Stomach (tissue), 9 donors: ENCODE measurements around the gene CUEDC1. TPM values are rescaled to one million over a fixed set of nuclear protein-coding genes. Genes with fewer than 3 reads are reported as not detected.
A peak's percentile ranks its signal among the peaks of the same experiment; 100 is the strongest.

ENCODE experiments used
- DNase-seq, 2 donors: peaks; one replicate each; pipeline versions ENCODE4 v3.0.0 to v3.0.0-alpha.2; 2013 to 2019
- H3K27ac ChIP-seq, 5 donors: fragments of 200-600 bp in 4 of 5; sonication (generic) in 4 of 5; one replicate each; pipeline ENCODE4 v1.5.1; 2013 to 2019; ENCODE audit warnings: mild to moderate bottlenecking in 1 of 5, moderate library complexity in 1 of 5
- H3K27me3 ChIP-seq, 3 donors: fragments of 200-600 bp; sonication (generic); one replicate each; pipeline ENCODE4 v1.5.1; 2017 to 2019; ENCODE audit warnings: mixed run types in 1 of 3
- H3K36me3 ChIP-seq, 4 donors: fragments of 200-600 bp; sonication (generic); 1 replicate in 3 of 4; 2 replicates in 1 of 4; pipeline ENCODE4 v1.5.1; 2016 to 2019
- H3K4me1 ChIP-seq, 4 donors: fragments of 200-600 bp; sonication (generic); one replicate each; pipeline ENCODE4 v1.5.1; 2016 to 2019
- H3K4me3 ChIP-seq, 4 donors: fragments of 200-600 bp; sonication (generic) in 3 of 4; one replicate each; pipeline ENCODE4 v1.5.1; 2016 to 2019; ENCODE audit warnings: mild to moderate bottlenecking in 1 of 4
- H3K9me3 ChIP-seq, 4 donors: fragments of 200-600 bp; sonication (generic); one replicate each; pipeline ENCODE4 v1.5.1; 2016 to 2019
- EP300 ChIP-seq: sonication (generic); formaldehyde crosslinking; IDR thresholded peaks from one replicate; pipeline ENCODE4 v1.6.1; 2017; ENCODE audit warnings: antibody characterized with exemption
- POLR2A ChIP-seq, 4 donors: fragments of 450-650 bp; IDR thresholded peaks; one replicate each; pipeline ENCODE4 v1.6.1; 2016; ENCODE audit warnings: antibody characterized with exemption in 4 of 4, control low read depth in 2 of 4, mild to moderate bottlenecking in 1 of 4, moderate library complexity in 1 of 4
- POLR2AphosphoS5 ChIP-seq, 3 donors: sonication (generic); formaldehyde crosslinking; IDR thresholded peaks; one replicate each; pipeline ENCODE4 v1.6.1; 2016; ENCODE audit warnings: antibody characterized with exemption in 3 of 3
- WGBS, 5 donors: extraction: QIAGEN DNeasy Blood & Tissue Kit in 3 of 5; methylation state at CpG; one replicate each; pipeline versions ENCODE4 v1.1.5 to v1.1.7; 2013 to 2018; 5-methylcytosine and 5-hydroxymethylcytosine counted together
- intact Hi-C: fragments of 100-400 bp; cut with DNase I; formaldehyde crosslinking; loops from one replicate; pipeline ENCODE4 v1.15.1; 2023; ENCODE audit warnings: low total_unique reads
- polyA plus RNA-seq, 3 donors: library from polyadenylated mRNA; stranded (reverse); fragments of 200-250 nt; gene quantifications; one replicate each; pipeline ENCODE4 v1.2.3, GENCODE V29; 2013
- total RNA-seq, 5 donors: library from RNA; depleted of rRNA; stranded (reverse); fragments of >200 nt; gene quantifications; one replicate each; pipeline versions ENCODE4 v1.1.0 to v1.2.3, GENCODE V29; 2014 to 2016
- TF ChIP-seq, protein P1 (sequence below), 7 experiments: fragments of 450-650 bp in 4 of 7; fragments of 200-600 bp in 3 of 7; sonication (generic) in 3 of 7; IDR thresholded peaks; one replicate each; pipeline ENCODE4 v1.5.1; 2016 to 2019; ENCODE audit warnings: antibody characterized with exemption in 7 of 7, control low read depth in 2 of 7, mild to moderate bottlenecking in 1 of 7
- donor health status: healthy with polysubstance abuse.
- donor health status: Bipolar disorder and iron deficiency.
- donor health status: healthy.

Gene CUEDC1
- total and polyA plus RNA-seq, 8 donors: 10.5 to 111 (median 21.7) TPM

DNA sequence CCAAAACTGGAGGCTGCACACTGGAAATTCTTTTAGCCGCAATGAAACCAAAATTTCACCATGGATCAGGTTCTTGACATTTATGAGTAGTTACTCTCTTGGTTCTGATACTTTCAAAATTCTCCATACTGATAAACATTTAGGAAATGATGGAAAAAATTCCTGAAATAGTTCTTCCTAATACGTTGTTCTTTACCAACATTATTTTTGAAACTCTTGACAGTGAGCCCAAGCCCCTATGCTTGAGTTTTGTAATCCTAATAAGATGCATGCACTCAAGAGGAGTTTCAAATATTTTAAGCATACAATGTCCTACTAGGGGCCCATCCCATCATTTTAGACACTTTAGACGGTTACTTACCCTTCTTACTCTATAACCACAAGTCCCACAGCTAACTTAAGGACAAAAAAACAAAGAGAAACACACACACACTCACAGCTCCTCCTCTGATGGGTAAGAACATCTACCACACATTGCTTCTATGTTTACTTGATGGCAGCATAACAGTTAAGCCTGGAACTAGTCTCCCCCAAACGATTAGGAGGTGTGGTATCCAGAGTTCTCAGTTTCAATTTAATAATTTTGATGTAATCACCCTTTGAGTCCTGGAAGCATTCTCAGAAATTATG lies 29.2 kb upstream of the CUEDC1 start:
- no peak for DNase-seq
- 39 to 44% (median 43%) methylated on average over 4 of the region's 4 CpGs for WGBS, 5 donors
- H3K27me3 ChIP-seq: no peaks in the 10 kb centered on the region
- peak overlapping the region in 4 of 5 donors; percentile 97 to 100 (median 98) for H3K27ac ChIP-seq
- H3K4me3 ChIP-seq: peak overlapping the region in 2 of 4 donors; percentile 6 to 23
- no peak for TF ChIP-seq POLR2A (IDR thresholded peaks at IDR 0.05)
- TF ChIP-seq, protein P1, sequence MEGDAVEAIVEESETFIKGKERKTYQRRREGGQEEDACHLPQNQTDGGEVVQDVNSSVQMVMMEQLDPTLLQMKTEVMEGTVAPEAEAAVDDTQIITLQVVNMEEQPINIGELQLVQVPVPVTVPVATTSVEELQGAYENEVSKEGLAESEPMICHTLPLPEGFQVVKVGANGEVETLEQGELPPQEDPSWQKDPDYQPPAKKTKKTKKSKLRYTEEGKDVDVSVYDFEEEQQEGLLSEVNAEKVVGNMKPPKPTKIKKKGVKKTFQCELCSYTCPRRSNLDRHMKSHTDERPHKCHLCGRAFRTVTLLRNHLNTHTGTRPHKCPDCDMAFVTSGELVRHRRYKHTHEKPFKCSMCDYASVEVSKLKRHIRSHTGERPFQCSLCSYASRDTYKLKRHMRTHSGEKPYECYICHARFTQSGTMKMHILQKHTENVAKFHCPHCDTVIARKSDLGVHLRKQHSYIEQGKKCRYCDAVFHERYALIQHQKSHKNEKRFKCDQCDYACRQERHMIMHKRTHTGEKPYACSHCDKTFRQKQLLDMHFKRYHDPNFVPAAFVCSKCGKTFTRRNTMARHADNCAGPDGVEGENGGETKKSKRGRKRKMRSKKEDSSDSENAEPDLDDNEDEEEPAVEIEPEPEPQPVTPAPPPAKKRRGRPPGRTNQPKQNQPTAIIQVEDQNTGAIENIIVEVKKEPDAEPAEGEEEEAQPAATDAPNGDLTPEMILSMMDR (IDR thresholded peaks at IDR 0.05): no peak
- TF ChIP-seq POLR2AphosphoS5 (IDR thresholded peaks at IDR 0.05): no peak
- TF ChIP-seq EP300: no peak
- H3K9me3 ChIP-seq: no peaks in the 10 kb centered on the region
- peaks cover 41 to 78% (median 59%) of the 10 kb centered on the region in 4 donors for H3K4me1 ChIP-seq
- peaks cover 17 to 40% (median 37%) of the 10 kb centered on the region in 4 donors for H3K36me3 ChIP-seq
- intact Hi-C loops: no loop called here

DNA sequence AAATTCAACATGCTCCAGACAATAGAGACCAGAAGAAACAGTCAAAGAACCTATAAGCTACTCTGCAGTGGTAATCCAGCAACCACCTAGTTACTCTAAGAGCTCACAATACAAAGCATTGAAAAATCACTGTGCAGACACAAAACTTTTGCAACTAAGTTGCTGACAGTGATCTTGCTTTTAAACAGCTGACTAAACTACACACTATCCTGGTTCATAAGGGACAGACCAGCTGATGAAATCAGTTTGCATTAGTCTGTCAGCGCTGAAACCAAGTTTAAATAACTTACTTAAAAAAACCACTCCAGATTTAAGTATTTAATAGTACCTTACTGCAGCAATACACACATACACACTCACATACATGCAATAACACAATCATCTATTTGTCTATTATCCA lies 28.2 kb upstream of the CUEDC1 start:
- peak overlapping the region in 1 of 5 donors; percentile 25 for H3K27ac ChIP-seq

GRCh38 chr17:57982452-57983170 lies 27.4 kb upstream of the CUEDC1 start:
- intact Hi-C loops: no loop called here
- no peak for TF ChIP-seq POLR2A (IDR thresholded peaks at IDR 0.05)
- no peak for TF ChIP-seq EP300
- TF ChIP-seq, protein P1 (IDR thresholded peaks at IDR 0.05): no peak
- no peak for TF ChIP-seq POLR2AphosphoS5 (IDR thresholded peaks at IDR 0.05)
- Histone ChIP-seq H3K36me3 (peaks cover 32 to 57% (median 54%) of the 10 kb centered on the region in 4 donors), H3K27ac (peak overlapping the region in 2 of 5 donors; percentile 16 to 25), H3K9me3 (no peaks in the 10 kb centered on the region), H3K27me3 (no peaks in the 10 kb centered on the region), H3K4me1 (peaks cover 33 to 77% (median 55%) of the 10 kb centered on the region in 4 donors), H3K4me3 (no peak overlapping the region)
- no peak for DNase-seq
- WGBS, 5 donors: 70 to 79% (median 74%) methylated on average over 13 to 14 of the region's 14 CpGs

More for the DNA sequence above, 28.2 kb upstream of the CUEDC1 start:
- Histone ChIP-seq H3K4me3 (no peak overlapping the region), H3K36me3 (peaks cover 24 to 49% (median 46%) of the 10 kb centered on the region in 4 donors), H3K4me1 (peaks cover 33 to 74% (median 52%) of the 10 kb centered on the region in 4 donors), H3K27me3 (no peaks in the 10 kb centered on the region), H3K9me3 (no peaks in the 10 kb centered on the region)
- intact Hi-C loops: no loop called here
- 62 to 75% (median 71%) methylated on average over 1 of the region's 1 CpG for WGBS, 5 donors
- DNase-seq: no peak
- TF ChIP-seq, protein P1 (IDR thresholded peaks at IDR 0.05): no peak
- TF ChIP-seq POLR2A (IDR thresholded peaks at IDR 0.05) (no peak), EP300 (no peak)

DNA sequence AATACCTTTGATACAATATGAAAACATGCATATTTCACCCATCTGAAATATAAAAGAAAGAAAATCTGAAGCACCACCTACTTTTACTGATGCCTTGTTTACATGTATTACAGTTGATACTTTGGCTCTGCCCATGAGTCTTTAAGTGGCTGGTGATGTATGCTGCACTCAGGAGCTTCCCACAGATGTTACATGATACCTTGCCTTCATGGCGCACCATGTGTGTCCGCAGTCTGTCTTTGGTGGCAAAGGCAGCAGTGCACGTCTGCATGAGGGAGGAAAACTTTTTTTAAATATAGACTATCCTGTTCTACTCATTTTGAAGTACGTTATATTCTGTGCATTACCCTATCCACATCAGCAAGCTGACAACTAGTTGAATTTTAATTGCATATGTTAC lies 25.3 kb upstream of the CUEDC1 start:
- no peak for DNase-seq
- TF ChIP-seq EP300: no peak
- TF ChIP-seq POLR2AphosphoS5 (IDR thresholded peaks at IDR 0.05): no peak
- TF ChIP-seq, protein P1 (IDR thresholded peaks at IDR 0.05): no peak
- TF ChIP-seq POLR2A (IDR thresholded peaks at IDR 0.05): no peak
- H3K27ac ChIP-seq: no peak overlapping the region
- intact Hi-C loops: no loop called here
- no peak overlapping the region for H3K4me3 ChIP-seq
- WGBS, 5 donors: 71 to 87% (median 86%) methylated on average over 4 of the region's 4 CpGs
- H3K36me3 ChIP-seq: peaks cover 53 to 78% (median 75%) of the 10 kb centered on the region in 4 donors
- H3K9me3 ChIP-seq: no peaks in the 10 kb centered on the region
- no peaks in the 10 kb centered on the region for H3K27me3 ChIP-seq
- H3K4me1 ChIP-seq: peaks cover 33 to 73% (median 58%) of the 10 kb centered on the region in 4 donors
